GM20000 (cell line): ENCODE results near the gene SIX3.

Experiments
- DNase-seq: peaks from one replicate; pipeline ENCODE4 v3.0.0; 2012; ENCODE audit warnings: low spot score
- TF ChIP-seq, protein P1 (sequence below): IDR thresholded peaks from 2 replicates; pipeline ENCODE4 v1.5.1; 2012; ENCODE audit warnings: mild to moderate bottlenecking, control low read depth; ENCODE audit errors: extremely low read depth, missing control alignments

Gene SIX3

DNA sequence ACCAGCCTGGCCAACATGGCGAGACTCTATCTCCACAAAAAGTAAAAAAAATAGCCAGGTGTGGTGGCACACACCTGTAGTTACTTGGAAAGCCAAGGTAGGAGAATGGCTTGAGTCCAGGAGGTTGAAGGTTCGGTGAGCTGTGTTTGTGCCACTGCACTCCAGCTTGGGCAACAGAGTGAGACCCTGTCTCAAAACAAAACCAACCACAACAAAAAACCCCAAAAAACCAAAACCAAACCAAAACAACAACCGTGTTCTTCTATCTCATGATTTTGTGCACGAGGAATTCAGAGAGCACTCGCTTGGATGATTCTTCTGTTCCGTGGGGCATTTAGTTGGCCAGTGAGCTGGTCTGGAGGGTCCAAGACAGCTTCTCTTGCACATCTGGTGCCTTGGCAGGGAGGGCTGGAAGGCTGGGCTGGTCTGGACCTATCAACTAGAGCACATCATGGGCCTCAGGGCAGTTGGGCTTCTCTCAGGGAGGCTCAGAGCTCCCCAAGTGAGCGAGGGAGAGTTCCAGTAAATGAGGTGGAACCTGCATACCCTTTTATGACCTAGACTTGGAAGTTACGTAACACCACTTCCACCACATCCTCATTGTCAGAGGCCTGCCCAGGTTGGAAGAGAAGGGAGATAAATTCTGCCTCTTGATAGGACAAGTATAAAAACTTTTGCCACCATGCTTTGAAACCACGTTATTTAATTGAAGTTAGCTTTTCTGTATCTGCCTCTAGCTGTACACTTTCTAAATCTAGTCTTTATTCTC, 42.5 kb downstream of the SIX3 start:
- TF ChIP-seq, protein P1, sequence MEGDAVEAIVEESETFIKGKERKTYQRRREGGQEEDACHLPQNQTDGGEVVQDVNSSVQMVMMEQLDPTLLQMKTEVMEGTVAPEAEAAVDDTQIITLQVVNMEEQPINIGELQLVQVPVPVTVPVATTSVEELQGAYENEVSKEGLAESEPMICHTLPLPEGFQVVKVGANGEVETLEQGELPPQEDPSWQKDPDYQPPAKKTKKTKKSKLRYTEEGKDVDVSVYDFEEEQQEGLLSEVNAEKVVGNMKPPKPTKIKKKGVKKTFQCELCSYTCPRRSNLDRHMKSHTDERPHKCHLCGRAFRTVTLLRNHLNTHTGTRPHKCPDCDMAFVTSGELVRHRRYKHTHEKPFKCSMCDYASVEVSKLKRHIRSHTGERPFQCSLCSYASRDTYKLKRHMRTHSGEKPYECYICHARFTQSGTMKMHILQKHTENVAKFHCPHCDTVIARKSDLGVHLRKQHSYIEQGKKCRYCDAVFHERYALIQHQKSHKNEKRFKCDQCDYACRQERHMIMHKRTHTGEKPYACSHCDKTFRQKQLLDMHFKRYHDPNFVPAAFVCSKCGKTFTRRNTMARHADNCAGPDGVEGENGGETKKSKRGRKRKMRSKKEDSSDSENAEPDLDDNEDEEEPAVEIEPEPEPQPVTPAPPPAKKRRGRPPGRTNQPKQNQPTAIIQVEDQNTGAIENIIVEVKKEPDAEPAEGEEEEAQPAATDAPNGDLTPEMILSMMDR: no peak
- no peak for DNase-seq

DNA sequence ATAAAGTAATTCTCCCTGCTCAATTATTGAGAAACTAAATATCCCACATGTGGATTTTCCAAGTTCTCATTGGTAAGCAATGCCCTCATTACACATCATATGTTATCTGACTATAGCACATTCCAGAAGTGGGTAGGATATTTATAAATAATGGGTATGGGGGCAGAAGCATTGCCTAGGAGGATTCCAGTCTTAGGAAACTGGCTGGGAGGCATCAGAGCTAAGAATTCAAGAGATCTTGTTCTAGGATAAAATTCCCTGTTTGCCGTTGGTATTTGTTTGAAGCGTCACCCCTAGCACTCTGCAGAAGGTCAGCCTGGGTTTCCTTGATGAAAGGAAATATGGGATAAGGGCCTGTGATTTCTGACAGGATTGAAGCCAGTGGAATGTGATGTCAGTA, 47.7 kb downstream of the SIX3 start:
- TF ChIP-seq, protein P1: no peak
- no peak for DNase-seq

DNA sequence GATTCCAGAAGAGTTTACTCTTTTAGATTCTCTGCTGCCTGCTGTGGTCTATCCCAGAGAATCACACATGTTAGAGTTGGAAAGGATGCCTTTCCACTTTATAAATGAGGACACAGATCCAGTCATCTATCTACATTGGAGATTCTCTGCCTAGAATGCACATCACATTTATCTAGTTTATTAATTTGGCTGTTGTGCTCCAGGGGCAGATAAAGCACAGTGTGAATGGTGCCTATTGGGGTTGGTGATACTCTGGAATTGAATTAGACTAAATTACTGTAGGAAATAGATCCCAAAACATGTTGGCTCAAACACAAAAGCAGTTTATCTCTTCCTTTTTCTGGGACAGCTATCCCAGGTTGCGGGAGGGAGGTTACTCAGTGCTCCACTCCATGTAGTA, 52.9 kb downstream of the SIX3 start:
- TF ChIP-seq, protein P1: no peak
- DNase-seq: no peak
